Fibroblast of villous mesenchyme (primary cell): ENCODE measurements around the gene NAGA. TPM values are rescaled to one million over a fixed set of nuclear protein-coding genes. Genes with fewer than 3 reads are reported as not detected.

ENCODE experiments used
- DNase-seq: peaks from one replicate; pipeline ENCODE4 v3.0.0-alpha.2; 2010; ENCODE audit warnings: low read depth
- H3K4me3 ChIP-seq: 2 replicates; pipeline ENCODE4 v1.5.1; 2011; ENCODE audit warnings: low read depth, mild to moderate bottlenecking, low read length
- CTCF ChIP-seq: IDR thresholded peaks from 2 replicates; pipeline ENCODE4 v1.5.1; 2012; ENCODE audit warnings: low read depth, mild to moderate bottlenecking, low read length; ENCODE audit not compliant: insufficient read depth
- total RNA-seq: library from RNA; depleted of rRNA; stranded (reverse); fragments of >200 nt; gene quantifications from 2 replicates; pipeline ENCODE4 v1.2.3, GENCODE V29; 2012

Gene NAGA
- total RNA-seq, 1 donor: 31.1 TPM

GRCh38 chr22:42061041-42061440 lies 9.6 kb downstream of the NAGA start:
- TF ChIP-seq CTCF: no peak
- no peak overlapping the region for H3K4me3 ChIP-seq
- DNase-seq: no peak

DNA sequence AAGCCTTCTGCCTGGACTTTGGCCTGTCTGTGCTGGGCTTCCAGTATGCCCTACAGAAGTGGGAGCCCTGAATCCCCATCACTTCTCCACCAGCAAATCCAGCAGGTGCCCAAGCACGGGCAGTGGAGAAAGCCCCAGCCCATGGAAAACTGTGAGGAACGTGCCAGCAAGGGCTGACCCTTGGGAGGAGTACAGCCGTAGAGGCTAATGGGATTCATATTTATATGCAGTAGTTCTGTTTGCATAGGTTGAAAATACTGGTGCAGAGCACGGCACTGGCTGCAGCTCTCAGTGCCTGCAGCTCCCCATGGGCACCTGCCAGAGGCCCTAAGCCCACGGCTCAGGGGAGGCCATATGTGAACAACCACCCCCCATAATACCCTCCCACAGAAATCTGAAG lies 10.1 kb downstream of the NAGA start:
- DNase-seq: no peak
- TF ChIP-seq CTCF: no peak

GRCh38 chr22:42056757-42057511 lies 13.7 kb downstream of the NAGA start:
- TF ChIP-seq CTCF: no peak

More for the DNA sequence above, 10.1 kb downstream of the NAGA start:
- H3K4me3 ChIP-seq: no peak overlapping the region

GRCh38 chr22:42052765-42053164 lies 17.8 kb downstream of the NAGA start:
- TF ChIP-seq CTCF: no peak
- no peak for DNase-seq
- no peak overlapping the region for H3K4me3 ChIP-seq

More at GRCh38 chr22:42056757-42057511, 13.7 kb downstream of the NAGA start:
- DNase-seq: no peak
- H3K4me3 ChIP-seq: no peak overlapping the region

DNA sequence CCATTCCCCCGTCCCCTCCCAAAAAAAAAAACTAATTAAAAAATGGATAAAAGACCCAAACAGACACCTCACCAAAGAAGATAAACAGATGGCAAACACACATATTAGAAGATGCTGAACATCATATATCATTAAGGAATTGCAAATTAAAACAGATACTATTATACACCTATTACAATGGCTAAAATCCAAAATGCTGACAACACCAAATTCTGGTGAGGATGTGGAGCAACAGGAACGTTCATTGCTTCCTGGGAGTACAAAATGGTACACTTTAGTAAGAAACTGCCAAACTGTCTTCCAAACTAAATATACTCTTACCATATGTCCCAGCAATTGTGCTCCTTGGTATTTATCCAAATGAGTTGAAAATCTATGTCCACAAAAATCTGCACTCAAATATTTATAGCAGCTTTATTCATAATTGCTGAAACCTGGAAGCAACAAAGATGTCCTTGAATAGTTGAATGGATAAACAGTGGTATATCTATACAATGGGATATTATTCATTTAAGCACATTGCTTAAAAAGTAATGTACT lies 19.9 kb downstream of the NAGA start:
- no peak for DNase-seq
- TF ChIP-seq CTCF: no peak
- no peak overlapping the region for H3K4me3 ChIP-seq

DNA sequence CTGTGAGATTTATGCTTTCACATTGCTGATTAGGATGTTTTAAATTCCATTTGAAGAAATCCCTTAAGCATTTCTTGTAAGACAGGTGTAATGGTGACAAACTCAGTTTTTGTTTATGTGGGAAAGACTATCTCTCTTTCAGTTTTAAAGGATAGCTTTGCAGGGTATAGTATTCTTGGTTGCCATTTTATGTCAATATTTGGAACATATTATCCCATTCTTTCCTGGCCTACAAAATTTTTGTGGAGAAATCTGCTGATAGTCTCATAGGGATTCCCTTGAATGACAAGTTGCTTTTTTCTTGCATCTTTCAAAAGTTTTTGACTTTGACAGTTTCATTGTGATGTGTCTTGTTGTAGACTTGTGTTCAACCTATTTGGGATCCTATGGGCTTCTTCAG lies 28.8 kb downstream of the NAGA start:
- DNase-seq: no peak
- TF ChIP-seq CTCF: no peak
- H3K4me3 ChIP-seq: no peak overlapping the region

DNA sequence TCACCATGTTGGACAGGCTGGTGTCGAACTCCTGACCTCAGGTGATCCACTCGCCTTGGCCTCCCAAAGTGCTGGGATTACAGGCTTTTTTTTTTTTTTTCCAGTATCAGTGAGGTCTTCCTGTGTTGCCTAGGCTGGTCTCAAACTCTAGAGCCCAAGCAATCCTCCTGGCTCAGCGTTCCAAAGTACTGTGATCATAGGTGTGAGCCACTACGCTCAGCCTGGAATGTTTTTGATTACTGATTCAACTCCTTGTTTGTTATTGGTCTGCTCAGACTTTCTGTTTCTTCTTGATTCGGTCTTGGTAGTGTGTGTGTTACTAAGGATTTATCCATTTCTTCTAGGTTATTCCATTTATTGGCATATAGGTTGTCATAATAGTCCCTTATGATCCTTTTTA lies 31.3 kb downstream of the NAGA start:
- no peak for DNase-seq
- no peak overlapping the region for H3K4me3 ChIP-seq
- no peak for TF ChIP-seq CTCF
